Measurements from ENCODE around the gene XPA. TPM values are rescaled to one million over a fixed set of nuclear protein-coding genes. Genes with fewer than 3 reads are reported as not detected.

XPA gene
- total RNA-seq, 4 donors from 2014 or later = 16.6 to 27.8 (median 20.0) TPM

DNA sequence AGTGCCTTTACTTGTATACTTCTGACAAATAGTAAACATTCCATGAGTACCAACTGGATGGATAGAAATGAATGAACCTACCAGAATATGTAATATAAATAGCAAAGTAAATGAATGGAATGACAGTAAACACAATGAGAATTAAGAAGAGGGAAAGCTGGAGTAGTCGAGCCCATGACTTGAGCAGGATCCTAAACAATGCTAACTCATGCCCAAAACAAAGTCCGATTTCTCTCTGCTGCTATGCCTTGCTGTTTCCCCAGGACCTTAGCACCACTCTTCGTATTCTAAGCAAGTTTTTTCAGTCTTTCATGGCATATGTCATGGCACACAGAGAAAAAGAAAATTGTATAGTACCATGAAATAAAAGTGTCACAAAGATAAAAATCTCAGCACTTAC, 1.8 kb downstream of the XPA start:
- Histone ChIP-seq H3K27me3 (no peaks in the 10 kb centered on the region), H3K36me3 (peaks cover 0 to 23% (median 2%) of the 10 kb centered on the region in 3 donors), H3K9me3 (no peaks in the 10 kb centered on the region), H3K4me3 (no peak overlapping the region), H3K27ac (no peak overlapping the region), H3K4me1 (peaks cover 0 to 43% (median 18%) of the 10 kb centered on the region in 4 donors)
- 54 to 63% methylated on average over 3 of the region's 3 CpGs for WGBS, 2 donors
- no peak for TF ChIP-seq POLR2A (IDR thresholded peaks at IDR 0.05)
- TF ChIP-seq EP300 (IDR thresholded peaks at IDR 0.05) = no peak
- TF ChIP-seq, protein P1, sequence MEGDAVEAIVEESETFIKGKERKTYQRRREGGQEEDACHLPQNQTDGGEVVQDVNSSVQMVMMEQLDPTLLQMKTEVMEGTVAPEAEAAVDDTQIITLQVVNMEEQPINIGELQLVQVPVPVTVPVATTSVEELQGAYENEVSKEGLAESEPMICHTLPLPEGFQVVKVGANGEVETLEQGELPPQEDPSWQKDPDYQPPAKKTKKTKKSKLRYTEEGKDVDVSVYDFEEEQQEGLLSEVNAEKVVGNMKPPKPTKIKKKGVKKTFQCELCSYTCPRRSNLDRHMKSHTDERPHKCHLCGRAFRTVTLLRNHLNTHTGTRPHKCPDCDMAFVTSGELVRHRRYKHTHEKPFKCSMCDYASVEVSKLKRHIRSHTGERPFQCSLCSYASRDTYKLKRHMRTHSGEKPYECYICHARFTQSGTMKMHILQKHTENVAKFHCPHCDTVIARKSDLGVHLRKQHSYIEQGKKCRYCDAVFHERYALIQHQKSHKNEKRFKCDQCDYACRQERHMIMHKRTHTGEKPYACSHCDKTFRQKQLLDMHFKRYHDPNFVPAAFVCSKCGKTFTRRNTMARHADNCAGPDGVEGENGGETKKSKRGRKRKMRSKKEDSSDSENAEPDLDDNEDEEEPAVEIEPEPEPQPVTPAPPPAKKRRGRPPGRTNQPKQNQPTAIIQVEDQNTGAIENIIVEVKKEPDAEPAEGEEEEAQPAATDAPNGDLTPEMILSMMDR (IDR thresholded peaks at IDR 0.05) = no peak
- no peak for DNase-seq (ENCODE audit: low spot score in 2 of 2)

DNA sequence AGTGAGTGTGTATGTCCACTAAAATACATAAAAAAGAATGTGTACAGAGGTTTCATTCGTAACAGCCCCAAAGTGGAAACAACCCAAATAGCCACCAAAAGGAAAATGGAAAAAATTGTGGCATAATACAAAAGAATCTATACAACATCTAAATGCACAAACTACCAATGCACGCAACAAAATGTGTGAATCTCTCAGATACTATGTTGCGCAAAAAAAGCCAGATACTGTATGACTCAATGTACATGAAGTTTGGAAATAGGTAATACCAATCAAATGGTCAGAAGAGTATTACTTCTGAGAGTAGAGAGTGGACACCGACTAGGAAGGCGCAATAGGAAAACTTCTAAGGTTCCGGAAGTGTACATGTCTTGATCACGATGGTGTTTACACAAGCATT, 2.4 kb downstream of the XPA start:
- Histone ChIP-seq H3K36me3 (peaks cover 0 to 29% (median 2%) of the 10 kb centered on the region in 3 donors), H3K4me1 (peaks cover 0 to 46% (median 18%) of the 10 kb centered on the region in 4 donors), H3K27me3 (no peaks in the 10 kb centered on the region), H3K27ac (no peak overlapping the region), H3K9me3 (no peaks in the 10 kb centered on the region), H3K4me3 (no peak overlapping the region)
- no peak for DNase-seq (ENCODE audit: low spot score in 2 of 2)
- WGBS, 2 donors = 91 to 93% methylated on average over 7 of the region's 7 CpGs
- TF ChIP-seq, protein P1 (IDR thresholded peaks at IDR 0.05) = no peak
- TF ChIP-seq POLR2A (IDR thresholded peaks at IDR 0.05) (no peak), EP300 (IDR thresholded peaks at IDR 0.05) (no peak)

DNA sequence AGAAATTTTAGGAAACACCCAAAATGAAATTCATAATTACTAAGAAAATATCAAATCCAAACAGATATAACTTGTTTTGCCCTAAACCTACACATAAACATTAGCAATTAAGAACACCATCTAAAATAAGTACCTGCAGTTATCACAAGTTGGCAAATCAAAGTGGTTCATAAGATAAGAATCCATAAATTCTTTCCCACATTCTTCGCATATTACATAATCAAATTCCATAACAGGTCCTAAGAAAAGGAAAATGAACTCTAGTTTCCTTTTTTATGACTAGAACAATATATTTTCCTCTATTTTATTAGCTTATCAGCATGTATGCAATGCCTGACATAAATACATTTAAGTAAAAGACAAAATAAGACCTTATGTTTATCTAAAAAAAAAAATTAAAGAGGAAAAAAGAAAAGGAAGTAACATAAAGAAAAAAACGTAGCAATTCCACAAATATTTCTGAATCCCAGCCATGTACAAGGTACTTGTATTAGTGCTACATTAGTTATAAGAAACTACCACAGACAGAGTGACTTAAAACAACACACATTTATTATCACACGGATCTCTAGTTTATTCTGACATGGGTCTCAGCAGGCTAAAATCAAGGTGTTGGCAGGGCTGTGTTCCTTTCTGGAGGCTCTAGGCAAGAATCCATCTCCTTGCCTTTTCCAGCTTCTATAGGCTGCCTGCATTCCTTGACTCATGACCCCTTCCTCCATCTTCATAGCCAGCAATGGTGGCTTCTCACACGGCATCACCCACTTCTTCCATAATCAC, 7.5 kb downstream of the XPA start:
- H3K36me3 ChIP-seq = peaks cover 0 to 75% (median 2%) of the 10 kb centered on the region in 3 donors
- 53 to 54% methylated on average over 4 of the region's 4 CpGs for WGBS, 2 donors
- no peak overlapping the region for H3K27ac ChIP-seq
- H3K4me1 ChIP-seq = peaks cover 0 to 25% (median 6%) of the 10 kb centered on the region in 4 donors
- no peaks in the 10 kb centered on the region for H3K9me3 ChIP-seq
- TF ChIP-seq EP300 (IDR thresholded peaks at IDR 0.05) (no peak), POLR2A (IDR thresholded peaks at IDR 0.05) (no peak)
- TF ChIP-seq, protein P1 (IDR thresholded peaks at IDR 0.05) = no peak
- H3K27me3 ChIP-seq = no peaks in the 10 kb centered on the region
- DNase-seq (ENCODE audit: low spot score in 2 of 2) = no peak
- no peak overlapping the region for H3K4me3 ChIP-seq

DNA sequence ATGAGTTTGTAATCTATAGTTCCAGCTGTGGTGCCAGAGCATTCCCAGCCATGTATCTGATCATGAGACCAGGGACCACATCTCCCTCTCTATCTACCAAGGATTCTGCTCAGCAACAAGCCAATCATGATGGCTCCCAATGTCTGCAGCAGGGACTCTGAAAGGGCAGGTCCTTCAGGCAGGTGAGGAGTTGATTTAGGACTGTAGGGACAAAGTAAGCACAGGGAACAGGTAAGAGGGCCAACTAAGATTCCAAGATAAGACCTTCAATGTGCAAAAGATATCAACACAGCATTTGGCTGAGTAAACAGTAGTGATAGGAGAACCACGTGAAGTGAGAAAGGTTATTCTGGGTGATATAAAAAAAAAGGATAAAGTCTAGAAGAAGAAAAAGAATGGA, 8.5 kb downstream of the XPA start:
- TF ChIP-seq EP300 (IDR thresholded peaks at IDR 0.05) (no peak), POLR2A (IDR thresholded peaks at IDR 0.05) (no peak)
- TF ChIP-seq, protein P1 (IDR thresholded peaks at IDR 0.05) = no peak
- Histone ChIP-seq H3K27me3 (no peaks in the 10 kb centered on the region), H3K4me1 (peaks cover 0 to 15% (median 0%) of the 10 kb centered on the region in 4 donors), H3K27ac (no peak overlapping the region), H3K4me3 (no peak overlapping the region), H3K36me3 (peaks cover 0 to 84% (median 2%) of the 10 kb centered on the region in 3 donors), H3K9me3 (no peaks in the 10 kb centered on the region)
- DNase-seq (ENCODE audit: low spot score in 2 of 2) = no peak
- 68 to 93% methylated on average over 1 of the region's 1 CpG for WGBS, 2 donors

DNA sequence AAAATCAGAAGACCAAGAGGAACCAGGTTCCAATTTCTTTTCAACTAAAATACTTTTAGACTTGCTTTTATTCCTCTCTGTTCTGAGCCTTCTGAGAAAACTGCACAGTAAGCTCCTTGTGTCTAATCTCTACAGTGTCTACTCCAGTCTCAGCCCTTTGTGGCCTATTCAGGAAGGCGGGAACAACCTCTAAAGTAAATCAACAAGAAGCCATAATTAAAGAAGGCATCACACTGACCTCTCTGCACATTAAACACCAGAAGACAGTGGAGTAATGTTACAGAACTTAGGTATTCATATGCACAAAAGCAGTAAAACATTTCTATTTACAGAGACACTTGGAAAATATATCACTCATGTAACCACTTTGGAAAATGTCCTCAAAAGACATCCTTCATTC, 14.9 kb downstream of the XPA start:
- Histone ChIP-seq H3K9me3 (no peaks in the 10 kb centered on the region), H3K27me3 (no peaks in the 10 kb centered on the region), H3K4me1 (no peaks in the 10 kb centered on the region), H3K27ac (no peak overlapping the region), H3K36me3 (peaks cover 0 to 78% (median 0%) of the 10 kb centered on the region in 3 donors), H3K4me3 (no peak overlapping the region)
- 81 to 83% methylated on average over 1 of the region's 1 CpG for WGBS, 2 donors
- no peak for TF ChIP-seq POLR2A (IDR thresholded peaks at IDR 0.05)
- TF ChIP-seq EP300 (IDR thresholded peaks at IDR 0.05) = no peak
- TF ChIP-seq, protein P1 (IDR thresholded peaks at IDR 0.05) = no peak
- no peak for DNase-seq (ENCODE audit: low spot score in 2 of 2)
